ENCODE data around the gene SPAM1.

SPAM1 gene

DNA sequence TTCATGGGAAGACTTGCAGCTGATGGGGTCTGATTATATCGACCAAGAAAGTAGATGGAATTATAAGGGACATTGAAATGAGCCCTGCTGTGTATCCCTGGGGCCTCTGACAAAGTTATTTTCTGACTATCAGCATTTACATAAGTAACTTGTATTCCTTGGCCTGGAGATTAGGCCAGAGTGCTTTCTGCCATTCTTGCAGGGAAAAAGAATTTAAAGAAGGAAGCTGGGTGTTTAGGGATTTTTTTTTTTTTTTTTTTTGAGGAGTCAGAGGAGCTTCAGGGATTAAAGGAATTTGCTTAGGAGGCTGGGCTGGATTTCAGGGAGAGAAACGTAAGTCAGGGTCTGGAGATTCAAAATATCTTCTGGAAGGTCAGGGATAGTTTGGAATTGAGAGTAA is 4.6 kb downstream of the SPAM1 start:
- Histone ChIP-seq H3K4me1 (ENCODE audit: control insufficient read depth, low read length) (no peaks in the 10 kb centered on the region), H3F3A (ENCODE audit: control insufficient read depth, insufficient read depth) (no peaks in the 10 kb centered on the region), H3K36me3 (ENCODE audit: control insufficient read depth, low read length) (no peaks in the 10 kb centered on the region), H3K4me3 (ENCODE audit: low read length) (no peak overlapping the region), H3K4me2 (ENCODE audit: low read length) (no peak overlapping the region), H4K20me1 (ENCODE audit: control insufficient read depth, insufficient read depth, low read depth, low read length) (no peaks in the 10 kb centered on the region), H3K9me3 (ENCODE audit: control insufficient read depth, insufficient read depth, low read length) (no peaks in the 10 kb centered on the region), H3K9me2 (replicated peaks; ENCODE audit: control insufficient read depth, low read length) (no peaks in the 10 kb centered on the region), H3K27me3 (ENCODE audit: control insufficient read depth, low read length) (no peaks in the 10 kb centered on the region), H3K27ac (ENCODE audit: low read depth, low read length) (no peak overlapping the region), H3K79me2 (ENCODE audit: control insufficient read depth, low read length) (no peaks in the 10 kb centered on the region)
- TF ChIP-seq, protein P1, sequence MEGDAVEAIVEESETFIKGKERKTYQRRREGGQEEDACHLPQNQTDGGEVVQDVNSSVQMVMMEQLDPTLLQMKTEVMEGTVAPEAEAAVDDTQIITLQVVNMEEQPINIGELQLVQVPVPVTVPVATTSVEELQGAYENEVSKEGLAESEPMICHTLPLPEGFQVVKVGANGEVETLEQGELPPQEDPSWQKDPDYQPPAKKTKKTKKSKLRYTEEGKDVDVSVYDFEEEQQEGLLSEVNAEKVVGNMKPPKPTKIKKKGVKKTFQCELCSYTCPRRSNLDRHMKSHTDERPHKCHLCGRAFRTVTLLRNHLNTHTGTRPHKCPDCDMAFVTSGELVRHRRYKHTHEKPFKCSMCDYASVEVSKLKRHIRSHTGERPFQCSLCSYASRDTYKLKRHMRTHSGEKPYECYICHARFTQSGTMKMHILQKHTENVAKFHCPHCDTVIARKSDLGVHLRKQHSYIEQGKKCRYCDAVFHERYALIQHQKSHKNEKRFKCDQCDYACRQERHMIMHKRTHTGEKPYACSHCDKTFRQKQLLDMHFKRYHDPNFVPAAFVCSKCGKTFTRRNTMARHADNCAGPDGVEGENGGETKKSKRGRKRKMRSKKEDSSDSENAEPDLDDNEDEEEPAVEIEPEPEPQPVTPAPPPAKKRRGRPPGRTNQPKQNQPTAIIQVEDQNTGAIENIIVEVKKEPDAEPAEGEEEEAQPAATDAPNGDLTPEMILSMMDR (IDR thresholded peaks at IDR 0.05; ENCODE audit: low read depth, low read length, poor library complexity, severe bottlenecking) = no peak
- no peak for TF ChIP-seq EZH2phosphoT487 (IDR thresholded peaks at IDR 0.05; ENCODE audit: borderline replicate concordance, low read length)

DNA sequence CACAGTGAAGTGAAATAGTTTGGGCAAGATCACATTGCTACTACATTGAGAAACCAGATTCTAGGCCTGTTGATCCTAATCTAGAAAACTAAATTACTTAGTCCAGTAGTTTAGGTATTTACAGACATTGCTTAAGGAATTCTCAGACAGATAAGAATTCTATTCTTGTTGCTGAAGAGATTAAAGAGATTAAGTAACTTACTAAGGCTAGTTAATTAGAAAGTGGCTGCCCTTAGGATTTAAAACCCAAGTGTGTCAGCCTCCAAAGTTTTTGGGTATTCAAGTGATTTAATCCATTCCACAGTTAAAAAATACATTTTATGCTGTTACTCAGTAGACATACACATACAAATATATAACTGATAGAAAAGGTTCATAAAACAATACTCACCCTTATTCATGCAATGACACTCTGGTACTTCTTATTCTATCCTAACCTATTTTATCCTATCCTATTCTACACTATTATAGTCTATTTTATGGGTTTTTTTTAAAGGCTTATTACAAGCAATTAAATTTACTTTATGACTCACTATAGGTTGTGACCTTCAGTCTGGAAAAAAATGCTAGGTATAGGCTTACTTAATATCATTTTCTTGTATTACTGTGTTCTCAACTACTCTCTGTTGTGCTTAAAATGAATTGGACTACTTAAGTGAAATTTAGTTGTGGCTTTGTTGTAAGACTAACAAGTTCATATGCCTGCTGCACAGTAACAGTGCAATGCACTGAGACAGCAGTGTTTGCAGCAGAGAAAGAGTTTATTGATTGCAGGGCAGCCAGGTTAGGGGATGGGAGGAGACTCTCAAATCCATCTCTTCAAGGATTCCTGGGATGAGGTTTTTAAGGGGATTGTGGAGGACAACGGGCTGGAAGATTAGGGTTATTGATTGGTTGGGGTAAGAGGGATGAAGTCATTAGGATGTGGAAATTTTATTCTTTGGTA is 10.7 kb downstream of the SPAM1 start:
- Histone ChIP-seq H3K36me3 (ENCODE audit: control insufficient read depth, low read length) (no peaks in the 10 kb centered on the region), H3K79me2 (ENCODE audit: control insufficient read depth, low read length) (no peaks in the 10 kb centered on the region), H3K4me3 (ENCODE audit: low read length) (no peak overlapping the region), H3K9me2 (replicated peaks; ENCODE audit: control insufficient read depth, low read length) (no peaks in the 10 kb centered on the region), H3K27ac (ENCODE audit: low read depth, low read length) (no peak overlapping the region), H3K4me1 (ENCODE audit: control insufficient read depth, low read length) (no peaks in the 10 kb centered on the region), H3F3A (ENCODE audit: control insufficient read depth, insufficient read depth) (no peaks in the 10 kb centered on the region), H4K20me1 (ENCODE audit: control insufficient read depth, insufficient read depth, low read depth, low read length) (no peaks in the 10 kb centered on the region), H3K27me3 (ENCODE audit: control insufficient read depth, low read length) (no peaks in the 10 kb centered on the region), H3K4me2 (ENCODE audit: low read length) (no peak overlapping the region), H3K9me3 (ENCODE audit: control insufficient read depth, insufficient read depth, low read length) (no peaks in the 10 kb centered on the region)
- TF ChIP-seq, protein P1 (IDR thresholded peaks at IDR 0.05; ENCODE audit: low read depth, low read length, poor library complexity, severe bottlenecking) = no peak
- TF ChIP-seq EZH2phosphoT487 (IDR thresholded peaks at IDR 0.05; ENCODE audit: borderline replicate concordance, low read length) = no peak

DNA sequence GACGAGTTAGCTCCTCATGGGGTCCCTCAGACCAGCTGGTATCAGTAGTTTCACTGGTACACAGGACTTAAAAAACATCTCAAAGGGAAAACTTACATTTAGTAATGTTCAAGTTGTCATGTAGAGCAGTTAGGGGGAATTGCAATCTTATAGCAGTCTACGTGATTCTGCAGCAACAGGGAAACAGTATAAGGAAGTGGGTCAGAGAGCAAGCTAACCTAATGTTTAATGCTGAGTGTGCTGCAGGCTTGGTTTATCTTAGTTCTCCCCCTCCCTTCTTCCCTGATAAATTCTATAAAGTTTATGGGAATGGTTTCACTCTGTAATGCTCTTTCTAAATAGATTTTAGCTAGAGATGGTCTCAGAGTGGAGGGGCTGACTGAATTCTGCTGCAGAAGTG is 11.3 kb downstream of the SPAM1 start:
- H3K4me2 ChIP-seq (ENCODE audit: low read length) = no peak overlapping the region
- H4K20me1 ChIP-seq (ENCODE audit: control insufficient read depth, insufficient read depth, low read depth, low read length) = no peaks in the 10 kb centered on the region
- H3K4me3 ChIP-seq (ENCODE audit: low read length) = no peak overlapping the region
- H3F3A ChIP-seq (ENCODE audit: control insufficient read depth, insufficient read depth) = no peaks in the 10 kb centered on the region
- H3K27ac ChIP-seq (ENCODE audit: low read depth, low read length) = no peak overlapping the region
- H3K36me3 ChIP-seq (ENCODE audit: control insufficient read depth, low read length) = no peaks in the 10 kb centered on the region
- H3K79me2 ChIP-seq (ENCODE audit: control insufficient read depth, low read length) = no peaks in the 10 kb centered on the region
- no peaks in the 10 kb centered on the region for H3K4me1 ChIP-seq (ENCODE audit: control insufficient read depth, low read length)
- H3K27me3 ChIP-seq (ENCODE audit: control insufficient read depth, low read length) = no peaks in the 10 kb centered on the region
- no peaks in the 10 kb centered on the region for H3K9me2 ChIP-seq (replicated peaks; ENCODE audit: control insufficient read depth, low read length)
- no peaks in the 10 kb centered on the region for H3K9me3 ChIP-seq (ENCODE audit: control insufficient read depth, insufficient read depth, low read length)
- TF ChIP-seq, protein P1 (IDR thresholded peaks at IDR 0.05; ENCODE audit: low read depth, low read length, poor library complexity, severe bottlenecking) = no peak
- no peak for TF ChIP-seq EZH2phosphoT487 (IDR thresholded peaks at IDR 0.05; ENCODE audit: borderline replicate concordance, low read length)
